NCI-H2081 (cell line): Measurements from ENCODE around the gene RIPOR2.

Source experiments
- DNase-seq, 2 experiments: peaks; one replicate each; lab custom pipeline; 2025; lab: John Stamatoyannopoulos, UW

RIPOR2 gene

DNA sequence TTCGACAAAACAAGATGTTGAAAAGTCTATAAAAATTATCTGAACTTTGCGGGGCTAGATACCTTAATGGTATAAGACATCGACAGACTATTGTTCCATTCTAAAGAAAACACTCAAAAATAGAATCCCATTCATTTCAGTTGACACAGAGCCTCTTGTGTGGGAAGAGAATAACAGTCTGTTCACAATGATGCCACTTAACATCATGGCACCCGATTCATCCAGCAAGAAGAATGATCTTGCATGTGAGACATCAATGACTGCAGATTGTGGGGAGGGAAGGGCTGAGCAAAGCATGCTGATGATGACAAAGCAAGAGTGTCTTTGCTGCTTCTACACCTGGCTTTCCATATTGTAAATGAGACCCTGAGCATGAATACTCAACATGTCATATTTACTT lies 87.3 kb downstream of the RIPOR2 start:
- no peak for DNase-seq

DNA sequence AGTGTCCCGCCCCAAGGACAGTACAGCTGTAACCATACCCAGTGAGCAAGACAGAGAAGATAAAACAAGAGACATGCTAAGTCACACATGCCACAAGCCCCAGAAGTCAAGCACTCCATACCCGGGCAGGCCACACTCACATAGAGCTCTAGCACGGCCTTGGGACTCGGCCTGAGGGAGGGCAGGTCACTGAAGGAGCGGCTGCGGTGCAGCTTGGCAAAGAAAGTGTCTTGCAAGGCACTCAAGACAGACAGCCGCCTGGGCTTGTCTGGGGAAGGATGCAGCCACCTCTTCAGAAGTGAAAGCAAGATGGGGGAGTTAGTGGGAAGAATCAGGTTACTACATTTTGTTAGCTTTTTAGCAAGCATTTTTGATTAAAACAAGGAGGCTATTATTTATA lies 88.4 kb downstream of the RIPOR2 start:
- no peak for DNase-seq

DNA sequence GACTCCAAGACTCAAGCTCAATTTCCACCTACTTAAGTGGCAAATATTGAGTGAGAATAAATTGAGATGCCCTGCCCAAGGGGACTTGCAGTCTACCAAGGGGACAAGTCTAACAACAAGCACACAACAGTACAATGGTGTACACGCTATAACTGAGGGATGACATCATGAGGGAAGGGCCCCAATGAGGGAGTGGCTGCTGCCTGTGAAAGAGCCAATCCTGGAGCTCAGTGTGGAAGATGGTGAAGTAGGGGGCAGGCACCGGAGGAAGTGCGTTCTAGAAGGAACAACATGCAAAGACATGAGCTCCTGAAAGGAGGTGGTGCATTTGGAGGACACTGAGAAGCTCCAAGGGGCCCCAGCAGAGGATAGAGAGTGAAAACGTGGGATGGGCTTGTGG lies 90.2 kb downstream of the RIPOR2 start:
- DNase-seq = no peak

DNA sequence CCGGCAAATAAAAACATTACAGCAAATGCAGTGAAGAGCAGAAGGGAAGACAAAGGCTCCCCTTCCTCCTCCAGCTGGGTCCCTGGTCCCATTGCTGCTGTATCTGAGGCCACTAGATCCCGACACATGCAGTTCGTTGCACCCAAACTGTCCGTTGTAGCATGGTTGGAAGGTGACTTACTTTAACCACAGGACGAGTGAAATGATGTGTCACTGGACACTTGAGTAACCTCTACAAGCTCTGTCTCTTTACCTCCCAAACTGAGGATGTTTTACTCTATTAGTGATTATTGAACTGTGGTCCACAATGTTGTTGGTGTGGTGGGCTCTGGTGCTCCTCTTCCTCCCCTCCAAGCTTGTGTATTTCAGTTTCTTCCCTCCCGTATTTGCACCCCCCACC lies 90.9 kb downstream of the RIPOR2 start:
- DNase-seq = no peak

DNA sequence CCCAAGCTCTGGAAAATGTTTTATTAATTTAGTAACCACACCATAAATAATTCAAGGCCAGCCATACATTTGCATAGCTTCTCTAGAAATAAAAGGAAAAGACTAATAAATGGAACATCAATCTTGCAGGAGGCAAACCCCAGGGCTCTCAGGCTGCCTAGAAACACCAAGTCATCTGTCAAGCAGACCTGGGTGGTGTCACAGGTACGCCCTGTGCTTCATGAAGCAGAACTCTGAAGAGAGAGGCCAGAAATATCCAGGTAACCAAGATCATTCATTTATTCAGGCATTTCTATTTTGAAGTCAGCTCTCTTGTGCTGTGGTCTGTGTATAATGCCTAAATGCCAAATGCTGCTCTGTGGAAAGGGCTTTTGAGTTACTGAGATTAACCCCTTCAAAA lies 91.7 kb downstream of the RIPOR2 start:
- DNase-seq = no peak

DNA sequence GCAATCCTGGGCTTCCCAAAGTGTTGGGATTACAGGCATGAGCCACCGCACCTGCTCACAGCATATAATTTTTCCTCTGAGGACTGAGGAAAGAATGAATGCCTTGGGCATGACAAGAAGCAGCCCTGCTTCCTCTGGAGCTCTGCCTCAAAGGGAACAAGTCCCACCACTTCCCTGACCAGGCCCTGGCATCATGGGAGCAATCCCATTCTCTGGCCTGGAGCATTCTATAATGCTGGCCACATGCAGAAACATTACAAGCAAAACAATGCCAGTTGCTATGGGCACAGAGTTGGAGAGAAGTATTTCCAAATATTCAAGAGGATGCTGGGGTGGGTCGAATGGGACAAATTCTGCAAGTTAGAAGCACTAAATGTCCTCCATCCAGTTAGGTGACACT lies 95.6 kb downstream of the RIPOR2 start:
- no peak for DNase-seq

DNA sequence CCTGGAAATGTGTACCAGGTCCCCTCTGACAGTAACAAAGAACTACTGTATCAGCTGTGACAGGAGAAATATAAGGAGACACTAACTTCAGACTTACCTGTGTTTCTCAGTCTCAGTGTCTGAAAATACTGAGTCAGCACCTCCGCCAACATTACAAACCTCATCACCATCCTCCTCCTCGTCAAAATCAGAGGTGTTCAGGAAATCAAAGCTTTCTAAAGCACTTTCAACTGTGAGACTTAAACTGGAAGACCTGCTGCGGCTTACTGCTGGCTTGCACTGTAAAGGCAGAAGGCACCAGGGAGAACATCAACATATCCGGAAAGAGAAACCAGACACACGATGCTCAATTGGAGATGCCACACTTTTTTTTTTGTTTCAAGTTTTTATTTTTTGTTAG lies 96.8 kb downstream of the RIPOR2 start:
- DNase-seq = no peak

DNA sequence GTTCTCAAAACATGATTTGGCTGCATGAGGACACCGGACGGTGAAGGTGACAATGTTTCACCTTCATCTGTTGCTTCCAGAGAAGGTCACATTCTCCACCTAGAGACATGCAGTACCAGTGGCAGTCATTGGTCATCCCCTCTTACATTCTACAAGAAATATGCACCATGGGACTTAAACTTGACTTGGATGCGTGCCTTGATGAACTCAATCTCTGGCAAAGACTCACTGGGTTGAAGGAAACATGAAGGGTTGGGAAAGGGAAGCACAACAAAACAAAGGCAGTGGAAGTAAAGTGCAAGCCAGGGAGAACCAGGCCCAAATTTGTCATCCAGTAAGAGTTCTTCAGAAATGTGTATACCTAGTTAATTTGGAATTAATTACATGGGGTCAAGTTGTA lies 97.7 kb downstream of the RIPOR2 start:
- DNase-seq = no peak

DNA sequence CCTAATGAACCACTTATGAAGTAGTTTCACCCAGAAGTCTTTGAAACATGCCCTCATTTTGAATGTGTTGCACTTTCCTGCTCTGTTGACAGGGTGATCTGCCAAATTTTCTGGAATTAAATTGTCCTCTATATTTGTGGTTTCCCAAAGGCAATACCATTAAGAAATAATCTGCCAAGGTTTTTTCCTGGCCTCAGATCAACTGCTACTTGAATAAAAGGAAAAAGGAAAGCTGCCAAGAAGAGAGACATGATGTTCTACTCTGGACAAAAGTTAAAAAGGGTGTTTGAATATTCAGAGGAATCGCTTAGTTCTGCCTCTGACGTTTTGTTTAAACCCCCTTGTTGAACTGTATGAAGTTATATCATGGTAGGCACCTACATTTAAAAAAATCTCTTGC lies 99.7 kb downstream of the RIPOR2 start:
- no peak for DNase-seq

DNA sequence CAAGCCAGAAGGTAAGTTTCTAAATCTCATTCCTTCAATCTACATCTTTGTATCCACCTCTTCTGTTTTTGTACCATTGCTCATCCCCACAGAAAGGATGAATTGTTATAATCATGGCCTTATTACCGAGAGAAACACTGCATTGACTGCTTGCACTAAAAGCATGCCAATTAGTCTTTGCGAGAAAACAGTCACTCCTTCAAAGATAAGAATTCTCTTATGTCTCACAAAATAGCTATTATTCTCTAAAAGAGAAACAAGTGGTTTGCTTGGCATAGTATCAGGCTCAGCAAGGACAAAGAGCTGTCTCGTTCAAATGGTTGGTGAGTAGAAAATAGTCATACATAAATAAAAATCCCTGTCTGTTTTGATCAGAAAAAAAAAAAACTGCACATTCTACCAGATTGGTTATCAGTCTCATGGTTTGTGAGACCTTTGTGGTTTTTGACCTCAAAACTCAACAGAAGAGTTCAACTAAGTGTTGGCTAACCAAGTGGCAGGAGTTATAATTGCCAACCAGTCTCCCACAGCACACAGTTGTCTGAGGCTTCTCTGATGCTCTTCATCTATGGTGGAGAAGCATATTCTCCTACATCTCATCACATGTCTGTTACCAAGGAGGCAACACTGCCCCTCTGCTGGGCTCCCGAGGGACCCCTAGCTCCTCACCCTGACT lies 101.9 kb downstream of the RIPOR2 start:
- DNase-seq = no peak

DNA sequence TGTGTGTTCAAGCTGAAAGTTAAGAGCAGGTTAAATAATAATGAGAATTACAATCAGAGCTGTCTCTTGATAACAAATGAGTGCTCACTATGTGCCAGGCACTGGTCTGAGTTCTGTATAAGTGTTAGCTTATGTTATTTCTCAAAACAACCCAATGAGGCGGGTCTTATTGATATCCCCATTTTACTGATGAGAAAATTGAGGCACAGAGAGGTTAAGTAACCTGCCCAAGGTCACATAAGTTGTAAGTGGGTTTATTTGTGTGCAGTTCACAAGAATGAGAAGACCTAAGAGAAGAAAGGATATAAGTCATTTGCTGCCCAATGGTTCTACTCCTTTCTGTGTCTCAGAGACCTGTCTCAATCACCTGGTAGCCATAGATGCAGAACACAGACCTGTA lies 103.0 kb downstream of the RIPOR2 start:
- DNase-seq = no peak

DNA sequence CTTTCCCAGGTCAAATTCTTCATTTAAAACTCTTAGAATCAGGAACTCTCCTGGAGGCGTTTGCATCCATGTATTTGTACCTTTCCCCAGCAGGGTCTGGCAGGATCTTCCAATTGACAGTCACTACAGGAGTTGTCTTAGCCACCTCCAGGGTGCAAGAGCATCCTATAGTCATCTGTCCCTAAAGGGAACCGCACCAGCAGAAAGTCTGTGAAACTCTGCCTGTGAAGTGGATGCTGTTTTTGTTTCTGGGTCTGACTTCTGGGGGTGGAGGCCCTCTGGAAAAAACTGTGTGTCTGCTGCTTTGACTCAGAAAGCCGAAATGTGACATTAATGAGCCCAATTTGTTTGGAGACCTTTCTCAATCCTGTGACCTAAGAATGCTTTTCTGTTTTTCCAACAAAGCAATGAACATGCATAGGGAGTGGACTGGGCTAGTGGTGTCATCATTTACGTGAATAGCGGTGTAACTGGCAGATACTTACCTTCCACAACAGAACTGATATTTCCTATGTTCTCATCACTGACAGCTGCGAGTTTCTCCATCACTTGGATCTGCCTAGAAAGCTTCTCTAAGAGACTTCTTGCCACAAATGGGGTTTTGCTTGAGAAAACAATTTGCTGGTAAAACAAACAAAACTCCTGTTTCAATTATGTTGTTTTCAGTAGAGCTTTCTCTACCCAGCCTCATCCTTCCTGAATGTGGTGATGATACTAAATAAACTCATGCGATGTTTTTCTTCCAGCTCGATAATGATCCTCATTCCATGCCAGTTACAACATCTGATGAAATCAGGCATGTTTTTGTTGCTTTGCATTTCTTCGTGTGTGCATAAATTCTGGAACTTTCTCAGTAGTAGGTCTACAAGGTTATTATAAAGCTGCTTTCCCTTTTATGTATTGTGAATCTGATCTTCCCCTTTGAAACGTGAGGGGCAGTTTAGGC lies 103.7 kb downstream of the RIPOR2 start:
- no peak for DNase-seq

DNA sequence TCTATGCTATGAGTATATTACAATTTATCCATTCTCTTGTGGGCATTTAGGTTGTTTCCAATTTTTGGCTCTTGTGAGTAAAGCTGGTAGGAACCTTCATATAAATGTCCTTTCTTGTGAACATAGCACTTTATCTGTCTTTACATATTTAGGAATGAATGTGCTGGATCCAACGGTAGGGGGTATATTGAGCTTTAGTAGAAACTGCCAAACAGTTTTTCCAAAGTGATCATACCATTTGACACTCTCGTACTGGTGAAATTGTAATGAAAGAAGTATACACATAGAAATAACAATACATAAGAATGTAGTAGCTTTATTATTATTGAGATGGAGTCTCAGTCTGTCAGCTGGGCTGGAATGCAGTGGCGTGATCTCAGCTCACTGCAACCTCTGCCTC lies 106.1 kb downstream of the RIPOR2 start:
- no peak for DNase-seq

DNA sequence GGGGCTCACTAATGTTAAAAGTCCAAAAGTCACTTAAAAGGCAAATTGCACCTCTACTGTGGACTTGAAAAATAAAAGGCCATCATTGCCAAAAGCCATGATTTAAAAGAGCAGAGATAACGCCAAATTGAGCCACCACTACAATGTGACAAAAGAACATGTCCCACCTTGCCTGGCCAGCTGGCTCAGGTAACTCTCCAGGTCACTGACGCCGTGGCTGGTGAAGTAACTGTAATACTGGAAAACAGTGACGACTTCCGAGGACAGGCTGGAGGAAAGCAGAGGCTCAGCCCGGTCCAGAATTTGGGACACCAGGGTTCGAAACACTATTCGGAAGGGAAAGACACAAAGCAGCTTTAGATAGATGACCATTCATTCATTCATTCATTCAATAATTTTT lies 107.8 kb downstream of the RIPOR2 start:
- no peak for DNase-seq

DNA sequence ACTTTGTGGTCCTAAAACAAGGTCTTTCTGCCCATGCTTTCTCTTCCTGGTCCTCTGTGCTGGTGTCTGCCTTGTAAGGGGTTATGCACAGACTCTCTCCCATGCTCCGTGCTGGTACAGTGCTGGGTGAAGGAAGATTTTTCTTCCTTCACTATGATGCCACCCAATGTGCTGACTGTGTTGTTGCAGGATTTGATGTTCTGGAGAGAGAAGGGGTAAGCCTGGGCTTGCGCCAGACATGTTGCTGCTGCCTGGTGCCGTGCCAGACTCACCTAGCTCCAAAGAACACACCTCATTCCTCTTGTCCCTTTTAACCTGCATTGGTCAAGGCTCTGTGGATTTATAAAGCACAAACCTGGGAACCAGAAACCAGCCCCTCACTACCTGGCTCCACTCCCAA lies 108.6 kb downstream of the RIPOR2 start:
- DNase-seq = no peak

DNA sequence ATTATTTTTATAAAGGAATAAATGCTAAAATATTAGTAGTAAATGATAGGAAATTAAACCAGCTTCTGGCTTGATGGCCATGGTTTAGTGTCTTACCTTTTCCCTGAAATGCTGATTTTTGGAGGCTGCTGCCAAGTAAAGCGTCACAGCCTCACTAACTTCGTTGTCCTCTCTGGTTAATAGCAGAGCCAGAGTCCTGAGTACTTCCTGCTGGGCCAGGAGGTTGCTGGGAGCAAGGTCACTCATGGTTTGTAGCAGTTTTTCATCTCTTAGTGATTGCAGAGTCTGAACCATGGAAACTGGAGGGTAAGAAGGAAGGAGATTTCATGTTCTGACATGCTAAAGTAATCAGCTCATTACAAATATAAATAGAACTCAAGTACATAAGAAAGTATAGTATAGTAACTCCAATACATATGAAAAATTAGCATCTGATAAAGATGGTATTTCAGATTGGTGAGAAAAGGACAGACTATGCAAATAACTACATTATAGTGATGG lies 110.6 kb downstream of the RIPOR2 start:
- DNase-seq = no peak

DNA sequence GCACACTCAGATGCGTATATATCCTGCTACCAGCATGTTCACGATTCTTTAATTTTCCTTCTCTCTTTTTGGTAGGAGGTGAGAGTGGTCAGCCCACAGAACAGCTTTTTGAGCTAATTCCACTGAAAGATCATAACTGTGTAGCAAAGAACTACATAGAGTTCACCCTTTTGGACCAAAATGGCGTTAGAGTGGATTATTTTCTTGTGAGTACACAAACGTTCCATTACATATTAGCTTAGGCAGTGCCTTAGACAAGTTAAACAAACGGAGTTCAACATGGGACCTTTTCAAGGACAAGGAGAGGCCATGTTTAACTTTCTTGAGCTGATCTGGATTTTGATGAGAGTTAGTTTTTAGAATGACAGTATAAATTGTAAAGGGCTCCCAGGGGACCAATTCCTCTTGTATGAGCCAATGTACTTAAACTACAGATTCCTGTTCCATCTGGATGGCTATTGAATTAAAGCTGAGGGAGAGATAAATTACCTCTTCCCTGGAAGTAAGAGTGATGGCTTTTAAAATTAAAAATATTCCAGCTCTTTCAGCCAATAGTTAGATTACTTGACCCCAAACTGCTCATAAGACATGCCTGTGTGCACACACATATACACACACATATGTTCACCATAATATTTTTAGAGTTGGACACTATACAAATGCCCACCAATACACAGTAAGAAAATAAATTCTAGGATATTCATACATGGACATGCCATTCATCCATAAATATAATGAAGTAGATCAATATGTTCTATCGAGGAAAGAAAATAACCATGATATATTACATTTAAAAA lies 111.4 kb downstream of the RIPOR2 start:
- DNase-seq = no peak

DNA sequence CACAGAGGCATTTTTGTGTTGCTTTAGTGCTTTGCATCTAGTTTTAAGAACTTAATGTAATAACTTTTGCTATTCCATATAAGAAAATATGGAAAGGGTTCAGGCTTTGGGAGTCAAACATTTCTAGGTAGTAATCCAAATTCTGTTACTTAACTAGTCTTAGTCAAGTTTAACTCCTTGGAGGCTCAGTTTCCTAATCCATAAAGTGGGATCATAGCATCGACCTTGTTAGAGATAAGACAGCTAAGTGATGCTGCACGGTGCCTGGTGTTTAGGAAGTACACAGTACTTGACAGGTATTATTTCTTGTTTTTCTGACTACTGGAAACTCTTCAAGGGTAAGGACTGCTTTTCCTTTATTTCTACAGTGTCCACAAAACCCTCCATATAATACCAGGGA lies 112.6 kb downstream of the RIPOR2 start:
- DNase-seq = no peak

DNA sequence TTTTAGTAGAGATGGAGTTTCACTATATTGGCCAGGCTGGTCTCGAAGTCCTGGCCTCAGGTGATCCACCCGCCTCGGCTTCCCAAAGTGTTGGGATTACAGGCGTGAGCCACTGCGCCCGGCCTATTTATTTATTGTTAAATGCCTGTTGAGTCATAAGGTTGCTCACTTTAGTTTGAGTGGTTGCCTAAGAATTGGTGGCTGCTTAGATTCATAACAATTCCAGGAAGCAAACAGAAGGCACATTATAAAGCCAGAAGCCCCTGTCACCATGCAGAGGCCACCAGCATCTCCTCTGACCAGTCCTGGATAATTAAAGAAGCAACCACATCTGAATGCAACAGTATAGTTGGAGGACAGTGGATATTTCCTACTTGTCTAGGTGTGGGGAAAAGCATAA lies 113.1 kb downstream of the RIPOR2 start:
- no peak for DNase-seq

DNA sequence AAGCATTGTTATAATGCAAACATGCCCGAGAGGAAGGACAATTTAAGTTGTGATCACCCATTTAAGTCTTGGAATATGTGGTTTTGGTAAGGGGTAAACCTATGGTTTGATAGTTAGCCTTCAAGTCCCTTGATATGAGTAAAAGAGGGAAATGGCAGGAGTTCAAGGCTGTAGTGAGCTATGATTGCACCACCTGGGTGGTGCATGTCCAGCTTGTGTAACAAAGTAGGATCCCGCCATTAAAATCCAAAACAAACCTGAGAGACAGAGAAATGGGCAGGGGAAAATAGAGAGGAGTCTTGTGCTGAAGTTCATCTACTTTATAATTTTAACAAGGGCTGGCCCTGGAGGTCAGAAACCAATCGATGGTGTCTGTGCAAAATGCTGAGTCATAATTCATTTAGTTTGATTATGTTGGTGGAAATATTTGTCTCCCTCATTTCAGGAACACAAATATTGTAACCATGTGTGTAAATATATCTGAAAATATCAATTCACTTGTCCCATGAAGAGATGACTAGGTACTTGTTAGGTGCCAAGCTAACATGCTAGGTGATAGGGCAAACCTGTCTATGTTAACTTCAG lies 113.8 kb downstream of the RIPOR2 start:
- DNase-seq = no peak

DNA sequence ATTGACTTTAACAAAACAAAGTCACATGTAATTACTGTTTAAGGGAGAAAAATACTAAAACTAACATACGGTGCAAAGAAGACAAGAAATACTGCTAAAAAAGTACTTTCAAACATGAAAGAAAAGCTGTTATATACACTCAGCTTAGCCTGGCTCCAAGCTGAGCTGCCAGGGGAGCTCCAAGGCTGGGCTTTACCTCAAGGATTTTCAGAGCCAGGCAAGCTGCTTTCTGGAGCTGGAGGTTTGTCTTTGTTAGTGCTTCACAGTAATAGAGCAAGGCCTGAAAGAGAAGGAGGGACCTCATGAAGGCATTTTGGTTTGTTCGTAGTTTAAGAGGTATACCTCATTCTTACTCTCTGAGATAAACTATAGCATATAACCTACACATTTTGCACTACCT lies 117.4 kb downstream of the RIPOR2 start:
- no peak for DNase-seq

DNA sequence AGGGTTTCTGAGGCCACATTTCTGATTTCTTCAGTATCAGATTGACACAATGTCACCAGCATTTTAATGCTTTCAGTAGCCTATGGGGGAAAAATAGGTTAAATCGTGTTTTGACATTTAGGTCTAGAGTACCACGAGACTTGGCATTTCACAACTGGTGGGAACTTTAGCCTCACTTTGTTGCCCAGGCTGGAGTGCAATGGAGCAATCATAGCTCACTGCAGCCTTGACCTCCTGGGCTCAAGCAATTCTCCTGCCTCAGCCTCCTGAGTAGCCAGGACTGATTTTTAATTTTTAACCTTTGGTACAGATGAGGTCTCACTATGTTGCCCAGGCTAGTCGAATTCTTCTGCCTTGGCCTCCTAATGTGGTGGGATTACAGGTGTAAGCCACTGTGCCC lies 126.0 kb downstream of the RIPOR2 start:
- no peak for DNase-seq
